ENCODE data around the gene DUSP6. TPM values are rescaled to one million over a fixed set of nuclear protein-coding genes. Genes with fewer than 3 reads are reported as not detected.

DUSP6 gene
- total RNA-seq, 4 donors from 2014 or later: 31.0 to 40.2 (median 33.8) TPM

DNA sequence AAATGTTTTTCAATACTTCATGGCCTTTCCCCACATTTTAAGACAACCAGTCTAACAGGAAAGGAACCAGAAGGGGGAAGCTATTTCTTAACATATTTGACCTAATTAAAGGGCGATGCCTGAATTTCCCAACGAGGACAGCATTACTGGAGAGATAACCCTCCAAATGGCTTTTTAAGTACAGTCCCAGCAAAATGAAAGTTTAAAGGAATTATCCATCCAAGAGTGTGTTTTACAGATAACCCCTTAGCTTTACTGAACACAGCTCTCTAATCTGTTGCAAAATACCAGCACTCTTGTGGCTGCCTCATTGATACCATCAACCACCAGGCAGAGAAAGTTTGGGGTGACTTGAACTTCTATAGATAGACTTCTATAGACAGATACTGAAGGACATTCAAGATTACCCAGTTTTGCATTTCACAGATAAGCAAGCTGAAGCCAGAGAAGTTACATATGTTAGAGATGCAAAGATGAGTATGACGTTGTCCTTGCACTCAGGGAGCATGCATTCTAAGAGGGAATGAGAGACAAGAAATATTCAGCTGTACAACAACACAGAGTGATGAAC lies 41.3 kb upstream of the DUSP6 start:
- 69 to 70% methylated on average over 3 of the region's 3 CpGs for WGBS, 2 donors
- no peaks in the 10 kb centered on the region for H3K9me3 ChIP-seq
- intact Hi-C loops (cut with DNase I): no loop called here
- no peak overlapping the region for H3K4me3 ChIP-seq (replicated peaks in 1 of 3)
- H3K27me3 ChIP-seq: no peaks in the 10 kb centered on the region
- no peak for TF ChIP-seq CTCF (IDR thresholded peaks at IDR 0.05)
- TF ChIP-seq POLR2A (IDR thresholded peaks at IDR 0.05): no peak
- DNase-seq: no peak
- no peak overlapping the region for H3K27ac ChIP-seq
- H3K4me1 ChIP-seq: peaks cover 0 to 4% of the 10 kb centered on the region in 2 donors
- H3K36me3 ChIP-seq: no peaks in the 10 kb centered on the region

DNA sequence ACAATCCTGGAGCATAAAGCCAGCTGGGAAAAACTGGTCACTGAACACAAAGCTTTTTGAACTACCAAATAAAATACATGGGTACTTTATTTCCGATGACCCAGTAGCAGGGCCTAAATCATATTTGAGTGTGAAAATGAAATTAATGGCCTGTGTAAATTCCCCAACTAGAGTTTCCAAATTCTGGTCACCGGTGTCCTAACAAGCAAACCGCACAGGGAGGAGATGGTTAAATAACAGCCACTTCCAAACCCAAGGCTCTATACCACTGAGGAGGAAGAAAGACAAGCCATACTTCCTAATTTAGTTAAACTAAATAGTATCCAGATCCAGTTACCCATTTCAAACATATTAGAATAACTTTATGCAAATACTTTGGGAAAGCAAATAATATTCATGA lies 40.1 kb upstream of the DUSP6 start:
- Histone ChIP-seq H3K36me3 (no peaks in the 10 kb centered on the region), H3K27me3 (no peaks in the 10 kb centered on the region), H3K4me3 (replicated peaks in 1 of 3) (no peak overlapping the region), H3K9me3 (no peaks in the 10 kb centered on the region), H3K27ac (no peak overlapping the region), H3K4me1 (peaks cover 0 to 4% of the 10 kb centered on the region in 2 donors)
- intact Hi-C loops (cut with DNase I): no loop called here
- 97 to 98% methylated on average over 3 of the region's 3 CpGs for WGBS, 2 donors
- TF ChIP-seq POLR2A (IDR thresholded peaks at IDR 0.05) (no peak), CTCF (IDR thresholded peaks at IDR 0.05) (no peak)
- no peak for DNase-seq

- Histone ChIP-seq H3K36me3 (no peaks in the 10 kb centered on the region), H3K9me3 (no peaks in the 10 kb centered on the region), H3K27me3 (no peaks in the 10 kb centered on the region), H3K4me3 (replicated peaks in 1 of 3) (no peak overlapping the region), H3K27ac (no peak overlapping the region), H3K4me1 (peaks cover 0 to 4% of the 10 kb centered on the region in 2 donors)
- intact Hi-C loops (cut with DNase I): no loop called here
- TF ChIP-seq CTCF (IDR thresholded peaks at IDR 0.05): no peak
- TF ChIP-seq POLR2A (IDR thresholded peaks at IDR 0.05): no peak
- no peak for DNase-seq
- 94% methylated on average over 6 of the region's 6 CpGs for WGBS, 2 donors
Measured at GRCh38 chr12:89391726-89392336, 39.5 kb upstream of the DUSP6 start.

- intact Hi-C loops (cut with DNase I): no loop called here
- no peak overlapping the region for H3K27ac ChIP-seq
- H3K4me3 ChIP-seq (replicated peaks in 1 of 3): no peak overlapping the region
- 86 to 87% methylated on average over 3 of the region's 3 CpGs for WGBS, 2 donors
- no peak for TF ChIP-seq CTCF (IDR thresholded peaks at IDR 0.05)
- no peak for TF ChIP-seq POLR2A (IDR thresholded peaks at IDR 0.05)
- no peak for DNase-seq
- no peaks in the 10 kb centered on the region for H3K36me3 ChIP-seq
- no peaks in the 10 kb centered on the region for H3K27me3 ChIP-seq
- H3K9me3 ChIP-seq: no peaks in the 10 kb centered on the region
- H3K4me1 ChIP-seq: peaks cover 0 to 6% of the 10 kb centered on the region in 2 donors
Measured at GRCh38 chr12:89390802-89391673, 38.7 kb upstream of the DUSP6 start.
